Stimulated activated CD4-positive, alpha-beta T cell treated with anti-CD3 and anti-CD28 coated beads, Interleukin-1b, Interleukin-23, amount 100 ng/mL, for 24 hours (primary cell): ENCODE data around the gene CNOT6.

Experiments
- DNase-seq, 4 experiments: peaks; one replicate each; pipeline ENCODE4 v3.0.0-alpha.2; 2020; ENCODE audit warnings: low read depth in 4 of 4, low spot score in 1 of 4

CNOT6 gene

DNA sequence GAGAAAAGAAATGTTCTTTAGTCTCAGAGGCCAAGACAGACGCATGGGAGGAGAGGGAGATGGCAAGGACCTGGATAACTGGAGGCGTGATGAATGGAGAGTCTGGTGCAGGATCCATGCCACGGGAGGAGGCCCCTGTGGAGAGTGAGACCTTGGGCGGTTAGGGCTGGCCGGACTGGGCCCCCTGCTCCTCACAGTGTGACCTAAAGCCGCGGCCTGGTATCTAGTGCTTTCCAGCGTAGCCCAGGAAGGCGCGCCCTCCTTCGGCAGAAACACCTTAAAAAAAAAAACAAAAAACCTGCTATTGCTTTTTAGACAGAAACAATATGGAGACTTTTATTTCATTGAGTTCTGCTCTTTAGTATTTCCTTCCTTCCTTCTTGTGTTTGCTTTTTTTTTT is 64.1 kb downstream of the CNOT6 start:
- no peak for DNase-seq

DNA sequence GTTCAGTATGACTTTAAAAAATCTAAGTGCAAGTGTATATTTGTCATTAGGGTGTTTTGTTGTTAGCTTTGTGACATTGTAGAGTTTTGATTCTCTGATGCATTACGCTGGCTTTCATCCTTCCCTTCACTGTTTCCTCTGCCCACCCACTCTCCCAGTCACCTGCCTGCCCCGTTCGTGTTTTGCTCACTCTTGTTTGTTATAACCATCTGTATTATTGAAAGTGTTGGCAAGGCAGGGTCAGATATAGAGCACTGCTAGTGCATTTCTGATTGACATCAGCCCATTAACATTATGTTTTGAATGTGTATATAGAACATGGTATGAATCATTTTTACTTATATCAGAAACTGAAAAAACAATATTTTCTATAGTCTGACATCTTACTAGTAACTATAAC is 69.8 kb downstream of the CNOT6 start:
- no peak for DNase-seq

- DNase-seq = no peak
Measured at GRCh38 chr5:180568914-180569313, 74.7 kb downstream of the CNOT6 start.

DNA sequence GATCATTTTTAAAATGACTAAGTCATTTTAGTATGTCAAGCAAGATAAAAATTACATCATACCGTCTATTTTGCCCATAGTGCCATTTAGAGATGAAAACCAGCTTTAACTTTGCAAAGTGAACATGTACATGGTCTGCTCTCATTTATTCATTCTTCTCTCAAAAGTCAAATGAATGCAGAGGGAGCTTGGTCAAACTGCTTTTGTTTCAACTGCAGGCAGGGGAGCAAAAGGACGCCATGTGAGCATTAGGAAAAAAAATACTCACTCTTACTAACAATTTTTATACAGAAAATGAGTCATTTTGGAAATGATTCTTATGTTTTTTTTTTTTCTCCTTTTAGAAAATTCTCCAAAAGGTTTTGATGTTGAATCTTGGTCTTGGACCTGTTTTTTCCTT is 81.4 kb downstream of the CNOT6 start:
- no peak for DNase-seq

DNA sequence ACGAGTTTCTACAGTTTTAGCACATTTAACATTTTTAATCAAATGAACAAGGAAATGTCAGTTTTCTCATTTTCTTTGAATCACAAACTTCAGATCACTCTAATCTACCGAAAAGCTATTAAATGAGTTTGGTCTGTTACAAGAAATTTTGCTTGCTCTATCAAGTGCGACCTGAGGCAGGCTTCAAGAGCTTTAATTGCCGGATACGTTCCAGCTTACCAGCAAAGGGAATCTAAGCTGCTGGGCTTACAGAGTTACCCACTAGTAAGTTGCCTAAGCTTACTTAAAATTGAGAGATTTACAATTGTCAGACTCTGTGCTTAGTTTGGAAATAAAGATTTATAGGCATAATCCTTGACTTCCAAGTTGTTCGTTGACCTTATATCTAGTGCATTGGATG is 86.5 kb downstream of the CNOT6 start:
- no peak for DNase-seq

DNA sequence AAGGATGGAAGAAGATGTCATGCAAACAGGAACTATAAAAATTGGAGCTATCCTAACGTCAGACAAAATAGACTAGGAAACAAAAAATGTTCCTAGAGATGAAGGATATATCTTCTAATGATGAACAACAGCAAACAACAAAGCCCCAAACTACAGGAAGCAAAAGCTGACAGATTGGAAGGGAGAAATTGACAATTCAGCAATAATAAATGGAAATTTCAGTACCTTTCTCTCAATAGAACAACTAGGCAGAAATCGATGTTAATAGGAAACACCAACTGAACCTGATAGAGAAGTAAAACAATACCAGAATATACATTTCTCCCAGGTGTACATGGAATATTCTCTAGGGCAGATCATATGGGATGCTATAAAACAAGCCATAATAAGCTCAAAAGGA is 89.6 kb downstream of the CNOT6 start:
- DNase-seq = no peak

DNA sequence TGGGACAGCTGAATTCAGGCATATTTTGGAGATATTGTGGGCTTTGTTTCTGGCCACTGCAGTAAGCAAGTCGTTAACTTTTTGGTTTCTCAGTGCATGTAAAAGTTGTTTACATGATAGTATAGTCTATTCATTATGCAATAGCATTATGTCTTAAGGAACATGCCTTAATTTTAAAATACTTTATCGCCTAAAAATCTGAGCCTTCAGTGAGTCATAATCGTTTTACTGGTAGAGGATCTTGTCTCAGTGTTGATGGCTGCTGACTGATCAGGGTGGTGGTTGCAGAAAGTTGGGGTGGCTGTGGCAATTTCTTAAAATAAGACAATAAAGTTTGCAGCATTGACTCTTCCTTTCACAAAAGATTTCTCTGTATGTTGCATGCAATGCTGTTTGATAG is 92.0 kb downstream of the CNOT6 start:
- no peak for DNase-seq

DNA sequence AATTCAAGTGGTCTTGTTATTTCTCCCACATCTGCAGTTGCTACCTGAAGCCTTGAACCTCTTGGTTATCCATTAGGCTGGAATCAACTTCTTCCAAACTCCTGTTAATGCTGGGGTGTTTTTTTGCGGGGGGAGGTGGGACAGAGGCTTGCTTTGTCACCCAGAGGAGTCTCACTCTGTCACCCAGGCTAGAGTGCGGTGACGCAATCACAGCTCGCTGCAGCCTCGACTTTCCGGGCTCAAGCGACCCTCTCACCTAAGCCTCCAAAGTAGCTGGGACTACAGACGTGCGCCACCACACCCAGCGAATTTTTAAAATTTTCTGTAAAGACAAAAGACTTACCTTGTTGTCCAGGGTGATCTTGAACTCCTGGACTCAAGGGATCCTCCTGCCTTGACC is 92.7 kb downstream of the CNOT6 start:
- DNase-seq = no peak

DNA sequence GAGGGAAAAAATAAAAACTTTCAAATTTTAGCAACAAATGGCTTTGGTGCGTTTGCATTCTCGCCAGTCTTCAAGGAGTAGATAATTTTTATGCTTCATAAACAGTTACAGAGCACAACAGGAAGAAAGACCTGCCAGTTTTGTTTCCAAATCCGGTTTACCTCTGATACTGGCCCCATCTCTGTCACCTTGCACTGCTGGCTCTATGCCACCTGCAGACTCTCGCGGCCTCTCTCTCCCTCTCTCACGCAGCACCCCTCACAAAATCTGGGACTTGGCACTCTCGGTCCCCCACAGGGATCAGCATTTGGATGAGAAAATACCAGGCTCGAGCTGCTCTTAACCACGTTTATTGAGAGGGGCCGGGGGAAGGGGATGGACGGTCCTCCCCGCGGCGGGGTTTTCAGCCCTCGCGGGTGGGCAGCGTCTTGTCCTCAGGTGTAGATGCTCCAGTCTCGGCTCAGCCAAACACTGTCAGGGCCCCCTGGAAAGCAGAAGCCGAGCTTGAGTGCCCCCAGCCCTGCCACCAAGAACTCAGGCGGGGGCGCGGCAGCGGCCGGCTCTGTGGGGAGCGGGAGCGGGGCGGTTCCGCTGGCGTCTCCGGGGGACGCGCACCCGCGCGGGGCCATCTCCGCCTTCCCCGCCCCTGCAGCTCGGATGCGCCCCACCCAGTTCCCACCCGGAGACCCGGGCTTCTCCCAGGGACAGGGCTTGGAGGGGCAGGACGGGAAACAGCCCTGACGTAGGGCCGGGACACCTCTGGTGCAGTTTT is 95.8 kb downstream of the CNOT6 start:
- no peak for DNase-seq

DNA sequence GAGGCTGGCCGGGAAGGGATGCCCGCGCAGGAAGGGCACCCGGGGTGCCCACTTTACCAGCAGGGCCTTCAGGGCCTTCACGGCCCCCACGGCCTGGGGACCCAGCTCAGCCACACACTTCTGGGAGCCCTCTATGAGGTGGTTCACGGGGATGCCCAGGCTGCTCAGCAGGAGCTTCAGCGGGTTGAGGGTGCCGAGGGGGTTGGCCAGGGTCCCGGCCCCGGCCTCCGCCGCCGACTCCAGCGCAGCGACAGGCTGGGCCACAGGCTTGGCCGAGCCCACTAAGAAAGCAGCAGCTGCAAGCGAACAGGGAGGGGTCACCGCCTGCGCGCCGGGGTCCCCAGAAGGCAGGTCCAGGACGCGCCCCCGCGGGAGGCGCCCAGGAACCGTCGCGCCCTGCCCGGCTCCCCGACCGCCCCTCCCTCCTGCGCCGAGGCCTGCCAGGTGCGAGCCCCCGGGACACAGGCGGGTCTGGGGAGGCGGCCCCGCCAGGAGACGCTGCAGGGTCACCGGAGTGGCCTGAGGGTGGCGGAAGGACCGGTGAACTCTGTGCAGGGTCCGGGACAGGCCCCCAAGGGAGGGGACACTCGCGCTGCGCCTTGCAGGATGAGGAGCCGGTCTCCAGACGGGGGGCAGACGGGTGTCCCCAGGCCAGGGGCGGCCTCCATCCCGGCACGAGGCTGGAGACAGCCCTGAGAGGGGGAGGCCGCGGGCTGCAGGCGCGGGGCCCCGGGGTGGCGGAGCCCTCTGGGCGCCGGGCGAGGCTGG is 96.5 kb downstream of the CNOT6 start:
- DNase-seq = no peak

- DNase-seq = no peak
Measured at GRCh38 chr5:180591311-180591887, 97.2 kb downstream of the CNOT6 start, which contains the start of gene SCGB3A1. SCGB3A1 (minus strand) TSS chr5:180591499; CDS start chr5:180591462, 37 bp downstream.

DNA sequence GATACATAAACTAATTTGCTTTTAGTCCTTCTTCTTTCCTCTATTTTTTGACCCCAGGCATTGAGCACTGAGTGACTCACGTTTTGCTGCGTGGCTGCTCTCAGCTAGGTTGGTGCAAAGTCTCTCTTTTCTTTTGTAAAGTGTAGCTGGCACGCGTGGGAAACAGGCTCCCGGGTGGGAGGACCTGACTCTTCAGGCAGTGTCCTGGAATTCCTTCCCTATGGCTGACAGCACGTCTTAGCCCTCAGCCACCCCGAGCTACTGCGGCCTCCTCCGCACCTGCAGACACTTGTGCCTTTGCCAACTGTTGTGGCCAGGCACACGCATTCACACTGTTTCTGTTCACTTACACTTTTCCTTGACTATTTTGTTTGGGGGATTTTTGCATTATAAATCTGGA is 98.0 kb downstream of the CNOT6 start:
- no peak for DNase-seq

DNA sequence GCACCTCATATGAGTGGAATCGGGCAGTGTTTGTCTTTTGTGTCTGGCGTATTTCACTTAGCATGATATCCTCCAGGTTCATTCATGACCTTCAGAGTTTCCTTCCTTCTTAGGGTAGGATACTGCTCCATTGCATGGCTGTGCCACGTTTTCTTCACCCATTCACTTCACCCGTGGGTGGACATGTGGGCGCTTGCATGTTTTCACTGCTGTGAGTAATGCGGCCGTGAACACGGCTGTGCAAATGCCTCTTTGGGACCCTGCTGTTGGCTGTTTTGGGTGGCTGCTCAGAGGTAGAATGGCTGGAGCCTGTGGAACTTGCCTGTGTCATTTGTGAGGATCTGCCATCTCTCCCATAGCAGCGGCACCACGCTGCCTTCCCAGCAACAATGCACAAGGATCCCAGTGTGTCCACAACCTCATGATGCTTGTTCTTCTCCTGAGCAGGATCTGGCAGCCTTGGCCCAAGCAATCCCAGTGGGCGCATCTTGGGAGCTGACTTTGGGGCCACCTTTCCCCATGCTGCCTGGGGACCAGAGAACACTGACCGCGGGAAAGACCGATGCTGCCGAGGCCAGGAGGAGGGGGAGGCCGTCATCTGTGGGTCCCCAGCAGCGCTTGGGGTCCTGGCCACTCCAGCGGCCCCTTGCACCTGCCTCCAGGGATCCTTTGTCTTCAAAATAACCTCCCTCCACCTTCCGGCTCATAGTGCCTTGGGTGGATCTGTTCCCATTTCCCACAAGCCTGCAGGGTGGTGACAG is 99.4 kb downstream of the CNOT6 start:
- no peak for DNase-seq

- DNase-seq = no peak
Measured at GRCh38 chr5:180594311-180595045, 100.3 kb downstream of the CNOT6 start.

GRCh38 chr5:180595046-180595379 is 100.8 kb downstream of the CNOT6 start:
- DNase-seq = no peak

DNA sequence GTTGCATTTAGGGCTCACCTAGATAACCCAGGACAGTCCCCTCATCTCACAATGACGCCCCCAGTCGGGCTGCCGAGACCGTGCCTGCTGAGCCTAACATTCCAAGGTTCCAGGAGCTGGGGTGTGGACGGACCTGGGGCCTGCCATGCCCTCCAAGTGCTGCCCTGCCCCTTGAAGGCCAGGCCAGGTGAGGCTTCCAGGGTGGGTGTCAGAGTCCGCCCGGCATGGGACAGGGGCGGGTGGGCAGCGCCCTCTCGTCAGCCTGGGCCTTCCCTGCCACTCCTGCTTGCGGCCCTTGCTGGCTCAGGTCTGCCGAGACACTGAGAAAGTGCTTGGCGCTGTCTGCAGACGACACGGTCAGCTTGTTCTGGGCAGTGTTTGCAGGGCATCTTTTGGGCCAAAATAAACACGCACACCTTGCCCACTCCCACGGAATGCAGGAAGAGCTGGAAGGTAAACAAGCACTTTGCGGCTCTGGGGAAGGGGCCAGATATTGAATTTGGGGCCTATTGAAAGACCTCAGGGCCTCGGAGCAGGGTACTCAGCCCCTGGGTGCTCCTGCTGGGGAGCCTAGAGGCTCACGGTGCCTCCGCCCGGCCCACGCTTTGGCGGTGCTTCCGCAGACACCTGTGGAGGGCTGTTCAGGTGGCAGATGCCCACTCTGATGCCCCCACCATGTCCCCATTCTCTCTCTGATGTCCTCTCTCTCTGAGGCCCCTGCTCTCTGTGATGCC is 101.4 kb downstream of the CNOT6 start:
- no peak for DNase-seq

- DNase-seq = no peak
Measured at GRCh38 chr5:180596115-180596667, 102.0 kb downstream of the CNOT6 start.

- no peak for DNase-seq
Measured at GRCh38 chr5:180596668-180597231, 102.6 kb downstream of the CNOT6 start.

- DNase-seq = no peak
Measured at GRCh38 chr5:180598316-180598701, 104.1 kb downstream of the CNOT6 start.
